GM23248 (cell line): ENCODE results near the gene IBSP. TPM values are rescaled to one million over a fixed set of nuclear protein-coding genes. Genes with fewer than 3 reads are reported as not detected.

Experiments
- DNase-seq: peaks from one replicate; pipeline ENCODE4 v3.0.0-alpha.2; 2015
- H2AFZ ChIP-seq: fragments of 200-600 bp; sonication (generic); 2 replicates; pipeline ENCODE4 v1.6.1; 2016; ENCODE audit warnings: antibody characterized with exemption
- H3F3A ChIP-seq: fragments of 200-600 bp; sonication (generic); 2 replicates; pipeline ENCODE4 v1.6.1; 2016; ENCODE audit warnings: mild to moderate bottlenecking, antibody characterized with exemption, mixed run types; ENCODE audit not compliant: insufficient read depth
- H3K27ac ChIP-seq: fragments of 200-600 bp; sonication (generic); 2 replicates; pipeline ENCODE4 v1.5.1; 2016; ENCODE audit warnings: mild to moderate bottlenecking
- H3K27me3 ChIP-seq: fragments of 200-600 bp; sonication (generic); replicated peaks from 2 replicates; pipeline ENCODE4 v1.6.1; 2016; ENCODE audit warnings: mild to moderate bottlenecking; ENCODE audit not compliant: insufficient read depth
- H3K36me3 ChIP-seq: fragments of 200-600 bp; sonication (generic); 2 replicates; pipeline ENCODE4 v1.6.1; 2016; ENCODE audit warnings: low read depth, mild to moderate bottlenecking
- H3K4me1 ChIP-seq: fragments of 200-600 bp; sonication (generic); 2 replicates; pipeline ENCODE4 v1.6.1; 2016; ENCODE audit warnings: mild to moderate bottlenecking; ENCODE audit not compliant: insufficient read depth
- H3K4me2 ChIP-seq: fragments of 200-600 bp; sonication (generic); one replicate; pipeline ENCODE4 v1.6.1; 2016; ENCODE audit warnings: mild to moderate bottlenecking; ENCODE audit not compliant: unreplicated experiment
- H3K4me3 ChIP-seq: fragments of 200-600 bp; sonication (generic); 2 replicates; pipeline ENCODE4 v1.5.1; 2016; ENCODE audit warnings: mild to moderate bottlenecking
- H3K79me2 ChIP-seq: fragments of 200-600 bp; sonication (generic); 2 replicates; pipeline ENCODE4 v1.6.1; 2016; ENCODE audit warnings: mild to moderate bottlenecking; ENCODE audit not compliant: insufficient read depth
- H3K9ac ChIP-seq: fragments of 200-600 bp; sonication (generic); 2 replicates; pipeline ENCODE4 v1.6.1; 2016; ENCODE audit warnings: mild to moderate bottlenecking
- H3K9me2 ChIP-seq: fragments of 200-600 bp; sonication (generic); 2 replicates; pipeline ENCODE4 v1.6.1; 2016; ENCODE audit warnings: mixed run types, mild to moderate bottlenecking, moderate library complexity; ENCODE audit not compliant: insufficient read depth
- H3K9me3 ChIP-seq: fragments of 200-600 bp; sonication (generic); one replicate; pipeline ENCODE4 v1.6.1; 2017; ENCODE audit warnings: low read depth
- H4K20me1 ChIP-seq: fragments of 200-600 bp; sonication (generic); 2 replicates; pipeline ENCODE4 v1.6.0; 2016; ENCODE audit not compliant: insufficient read depth
- EZH2 ChIP-seq: fragments of 200-600 bp; sonication (generic); IDR thresholded peaks from 2 replicates; pipeline ENCODE4 v1.6.1; 2018; ENCODE audit warnings: antibody characterized with exemption, mild to moderate bottlenecking; ENCODE audit not compliant: insufficient read depth, poor library complexity, severe bottlenecking
- EZH2phosphoT487 ChIP-seq: fragments of 200-600 bp; sonication (generic); IDR thresholded peaks from 2 replicates; pipeline ENCODE4 v1.6.1; 2018; ENCODE audit warnings: antibody characterized with exemption, moderate library complexity, mild to moderate bottlenecking, low read depth; ENCODE audit not compliant: insufficient read depth
- WGBS, 2 experiments: methylation state at CpG; one replicate each; pipeline ENCODE4 v1.1.6; 2015 to 2017; ENCODE audit warnings: low lambda C conversion rate in 2 of 2, low coverage in 1 of 2; ENCODE audit errors: missing lambda C conversion rate in 2 of 2; 5-methylcytosine and 5-hydroxymethylcytosine counted together
- in situ Hi-C: fragments of 300-500 bp; cut with MboI; formaldehyde crosslinking; loops from 2 replicates; pipeline ENCODE4 v1.15.0; 2020
- polyA plus RNA-seq: library from polyadenylated mRNA; unstranded; fragments of >200 nt; fragmentation: Nextera tagmentation; extraction: Ambion mirVana; gene quantifications from 2 replicates; pipeline ENCODE4 v1.2.1, GENCODE V29; 2016
- total RNA-seq: library from RNA; depleted of rRNA; stranded (reverse); fragments of >200 nt; shearing (Covaris generic); gene quantifications from 2 replicates; pipeline ENCODE4 v1.2.3, GENCODE V29; 2014

IBSP gene
- total and polyA plus RNA-seq, 2 experiments from 2014 or later = not detected

DNA sequence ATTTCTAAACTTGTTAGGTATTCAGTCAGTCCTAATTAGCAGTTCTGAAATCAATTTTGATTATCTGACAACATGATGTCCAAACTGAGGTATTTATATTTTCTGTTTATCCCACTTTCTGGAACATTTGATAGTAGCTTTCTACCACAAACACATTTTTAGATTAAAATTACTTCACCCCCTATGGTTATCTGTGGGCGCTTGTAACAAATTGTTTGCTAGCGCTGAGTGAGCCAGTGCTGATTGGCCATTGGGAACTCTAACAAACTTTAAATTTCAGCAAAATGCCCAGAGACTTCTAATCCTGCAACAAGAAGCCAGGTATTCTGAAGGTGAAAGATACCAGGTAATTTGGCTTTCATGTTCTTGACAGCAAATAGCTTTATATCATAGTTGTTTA, 33.3 kb downstream of the IBSP start, which contains the start of gene MEPE:
Gene MEPE, plus strand, starts transcription at position 301 of the 400 bp plus-strand sequence. CDS start 1,746 bp downstream, outside the sequence.
- H3K36me3 ChIP-seq = no peaks in the 10 kb centered on the region
- no peak within 1 kb of the TSS for H3K27ac ChIP-seq
- TF ChIP-seq EZH2phosphoT487 (no peak), EZH2 (no peak)
- in situ Hi-C loops = loop anchor here (25.0 kb wide), 1 partner anchor 495 kb away; no protein-coding TSS in a partner anchor
- H3K4me3 ChIP-seq = no peak within 1 kb of the TSS
- no peaks in the 10 kb centered on the region for H3K79me2 ChIP-seq
- no peak within 1 kb of the TSS for H3K9ac ChIP-seq
- no peaks in the 10 kb centered on the region for H3K27me3 ChIP-seq
- no peak within 1 kb of the TSS for H2AFZ ChIP-seq
- no peaks in the 10 kb centered on the region for H3K9me2 ChIP-seq
- H3K4me1 ChIP-seq = 0 out of 2 replicates have a peak, but pooled peaks cover 11% of the 10 kb centered on the region
- no peaks in the 10 kb centered on the region for H3K9me3 ChIP-seq
- H4K20me1 ChIP-seq = no peaks in the 10 kb centered on the region
- no peaks in the 10 kb centered on the region for H3F3A ChIP-seq
- 98% methylated on average over 2 of the region's 2 CpGs for whole genome bisulfite sequencing, 2 experiments
- DNase-seq = no peak
- no peak within 1 kb of the TSS for H3K4me2 ChIP-seq

DNA sequence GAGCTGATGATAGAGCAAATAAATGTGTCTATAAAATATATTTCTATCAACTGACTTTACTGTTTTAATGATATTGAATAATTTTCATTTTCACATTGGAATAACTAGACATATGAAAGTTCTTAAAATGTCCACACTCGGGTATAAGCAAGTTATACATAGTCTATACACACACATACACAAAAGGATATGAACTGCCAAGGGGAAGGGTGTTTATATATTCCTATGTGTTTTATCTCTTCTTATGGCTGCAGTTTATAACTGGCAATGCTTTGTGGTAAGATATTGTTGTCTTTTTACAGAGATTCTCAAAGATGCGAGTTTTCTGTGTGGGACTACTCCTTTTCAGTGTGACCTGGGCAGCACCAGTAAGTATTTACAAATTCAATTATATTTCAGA, 35.0 kb downstream of the IBSP start:
- no peak overlapping the region for H3K9ac ChIP-seq
- H3K79me2 ChIP-seq = no peaks in the 10 kb centered on the region
- H3F3A ChIP-seq = no peaks in the 10 kb centered on the region
- H3K4me1 ChIP-seq = 0 out of 2 replicates have a peak, but pooled peaks cover 11% of the 10 kb centered on the region
- no peak overlapping the region for H3K4me2 ChIP-seq
- no peak overlapping the region for H3K27ac ChIP-seq
- no peaks in the 10 kb centered on the region for H4K20me1 ChIP-seq
- H3K9me3 ChIP-seq = no peaks in the 10 kb centered on the region
- 82 to 83% methylated on average over 2 of the region's 2 CpGs for WGBS, 2 experiments
- peak overlapping the region; percentile 9 for H2AFZ ChIP-seq
- no peak for DNase-seq
- H3K4me3 ChIP-seq = no peak overlapping the region
- H3K27me3 ChIP-seq = no peaks in the 10 kb centered on the region
- TF ChIP-seq EZH2 (no peak), EZH2phosphoT487 (no peak)
- in situ Hi-C loops = loop anchor here (25.0 kb wide), 1 partner anchor 497 kb away; no protein-coding TSS in a partner anchor
- H3K36me3 ChIP-seq = no peaks in the 10 kb centered on the region
- H3K9me2 ChIP-seq = no peaks in the 10 kb centered on the region

- WGBS, 2 experiments = 91 to 100% methylated on average over 2 of the region's 2 CpGs
- Histone ChIP-seq H3K9me2 (no peaks in the 10 kb centered on the region), H3K4me2 (no peak overlapping the region), H3F3A (no peaks in the 10 kb centered on the region), H3K9me3 (no peaks in the 10 kb centered on the region), H3K4me1 (0 out of 2 replicates have a peak, but pooled peaks cover 11% of the 10 kb centered on the region), H3K79me2 (no peaks in the 10 kb centered on the region), H2AFZ (peak overlapping the region; percentile 9), H4K20me1 (no peaks in the 10 kb centered on the region), H3K36me3 (no peaks in the 10 kb centered on the region), H3K4me3 (no peak overlapping the region), H3K27ac (no peak overlapping the region), H3K27me3 (no peaks in the 10 kb centered on the region), H3K9ac (no peak overlapping the region)
- in situ Hi-C loops = loop anchor here (5.0 to 25.0 kb wide), 2 partner anchors 153 to 498 kb away; no protein-coding TSS in a partner anchor
- TF ChIP-seq EZH2phosphoT487 (no peak), EZH2 (no peak)
- peak; percentile 41 for DNase-seq
Observed at GRCh38 chr4:87835197-87835596, 35.8 kb downstream of the IBSP start.

- no peak overlapping the region for H3K4me2 ChIP-seq
Observed at GRCh38 chr4:87835743-87836142, 36.4 kb downstream of the IBSP start.

More at GRCh38 chr4:87835743-87836142, 36.4 kb downstream of the IBSP start:
- Histone ChIP-seq H4K20me1 (no peaks in the 10 kb centered on the region), H3K4me3 (no peak overlapping the region), H3K27me3 (no peaks in the 10 kb centered on the region), H3K9ac (no peak overlapping the region), H2AFZ (no peak overlapping the region), H3K9me3 (no peaks in the 10 kb centered on the region), H3K27ac (no peak overlapping the region), H3K9me2 (no peaks in the 10 kb centered on the region), H3K4me1 (0 out of 2 replicates have a peak, but pooled peaks cover 11% of the 10 kb centered on the region), H3K36me3 (no peaks in the 10 kb centered on the region), H3F3A (no peaks in the 10 kb centered on the region), H3K79me2 (no peaks in the 10 kb centered on the region)
- in situ Hi-C loops = loop anchor here (5.0 to 25.0 kb wide), 2 partner anchors 153 to 498 kb away; no protein-coding TSS in a partner anchor
- no peak for DNase-seq
- TF ChIP-seq EZH2 (no peak), EZH2phosphoT487 (no peak)
- WGBS, 2 experiments = 100% methylated on average over 2 of the region's 2 CpGs
